ENCODE data around the gene PTPRD. TPM values are rescaled to one million over a fixed set of nuclear protein-coding genes. Genes with fewer than 3 reads are reported as not detected.

PTPRD gene
- total RNA-seq, 1 donor from 2014 or later: 75.7 TPM

GRCh38 chr9:9605681-9606080 is 1007.1 kb downstream of the PTPRD start:
- H3K9ac ChIP-seq (ENCODE audit: low read depth in 1 of 3, low read length in 3 of 3): no peak overlapping the region
- H3K27me3 ChIP-seq (ENCODE audit: control insufficient read depth in 3 of 3, insufficient read depth in 3 of 3, low read length in 3 of 3): no peaks in the 10 kb centered on the region
- H3K4me3 ChIP-seq (ENCODE audit: low read length in 3 of 3): no peak overlapping the region
- H3K27ac ChIP-seq (ENCODE audit: low read depth, low read length): no peak overlapping the region
- no peaks in the 10 kb centered on the region for H3K9me3 ChIP-seq (ENCODE audit: control insufficient read depth in 3 of 3, low read length in 3 of 3)
- no peaks in the 10 kb centered on the region for H3K4me1 ChIP-seq (ENCODE audit: control insufficient read depth in 3 of 3, insufficient read depth in 3 of 3, low read length in 3 of 3)
- no peaks in the 10 kb centered on the region for H3K36me3 ChIP-seq (ENCODE audit: control insufficient read depth in 3 of 3, insufficient read depth in 3 of 3, low read length in 3 of 3)

GRCh38 chr9:9603345-9603744 is 1009.5 kb downstream of the PTPRD start:
- Histone ChIP-seq H3K9me3 (ENCODE audit: control insufficient read depth in 3 of 3, low read length in 3 of 3) (no peaks in the 10 kb centered on the region), H3K27me3 (ENCODE audit: control insufficient read depth in 3 of 3, insufficient read depth in 3 of 3, low read length in 3 of 3) (no peaks in the 10 kb centered on the region), H3K4me1 (ENCODE audit: control insufficient read depth in 3 of 3, insufficient read depth in 3 of 3, low read length in 3 of 3) (no peaks in the 10 kb centered on the region), H3K9ac (ENCODE audit: low read depth in 1 of 3, low read length in 3 of 3) (no peak overlapping the region), H3K4me3 (ENCODE audit: low read length in 3 of 3) (no peak overlapping the region), H3K36me3 (ENCODE audit: control insufficient read depth in 3 of 3, insufficient read depth in 3 of 3, low read length in 3 of 3) (no peaks in the 10 kb centered on the region), H3K27ac (ENCODE audit: low read depth, low read length) (no peak overlapping the region)

- H3K27ac ChIP-seq (ENCODE audit: low read depth, low read length): no peak overlapping the region
- no peaks in the 10 kb centered on the region for H3K4me1 ChIP-seq (ENCODE audit: control insufficient read depth in 3 of 3, insufficient read depth in 3 of 3, low read length in 3 of 3)
- no peak overlapping the region for H3K9ac ChIP-seq (ENCODE audit: low read depth in 1 of 3, low read length in 3 of 3)
- H3K36me3 ChIP-seq (ENCODE audit: control insufficient read depth in 3 of 3, insufficient read depth in 3 of 3, low read length in 3 of 3): no peaks in the 10 kb centered on the region
- no peak overlapping the region for H3K4me3 ChIP-seq (ENCODE audit: low read length in 3 of 3)
- no peaks in the 10 kb centered on the region for H3K27me3 ChIP-seq (ENCODE audit: control insufficient read depth in 3 of 3, insufficient read depth in 3 of 3, low read length in 3 of 3)
- H3K9me3 ChIP-seq (ENCODE audit: control insufficient read depth in 3 of 3, low read length in 3 of 3): no peaks in the 10 kb centered on the region
Observed at GRCh38 chr9:9598723-9599122, 1014.1 kb downstream of the PTPRD start.

- H3K4me1 ChIP-seq (ENCODE audit: control insufficient read depth in 3 of 3, insufficient read depth in 3 of 3, low read length in 3 of 3): no peaks in the 10 kb centered on the region
- no peak overlapping the region for H3K27ac ChIP-seq (ENCODE audit: low read depth, low read length)
- no peak overlapping the region for H3K9ac ChIP-seq (ENCODE audit: low read depth in 1 of 3, low read length in 3 of 3)
- no peaks in the 10 kb centered on the region for H3K9me3 ChIP-seq (ENCODE audit: control insufficient read depth in 3 of 3, low read length in 3 of 3)
- no peaks in the 10 kb centered on the region for H3K27me3 ChIP-seq (ENCODE audit: control insufficient read depth in 3 of 3, insufficient read depth in 3 of 3, low read length in 3 of 3)
- no peaks in the 10 kb centered on the region for H3K36me3 ChIP-seq (ENCODE audit: control insufficient read depth in 3 of 3, insufficient read depth in 3 of 3, low read length in 3 of 3)
- no peak overlapping the region for H3K4me3 ChIP-seq (ENCODE audit: low read length in 3 of 3)
Observed at GRCh38 chr9:9592104-9592503, 1020.7 kb downstream of the PTPRD start.

- Histone ChIP-seq H3K4me1 (ENCODE audit: control insufficient read depth in 3 of 3, insufficient read depth in 3 of 3, low read length in 3 of 3) (no peaks in the 10 kb centered on the region), H3K9ac (ENCODE audit: low read depth in 1 of 3, low read length in 3 of 3) (no peak overlapping the region), H3K36me3 (ENCODE audit: control insufficient read depth in 3 of 3, insufficient read depth in 3 of 3, low read length in 3 of 3) (no peaks in the 10 kb centered on the region), H3K9me3 (ENCODE audit: control insufficient read depth in 3 of 3, low read length in 3 of 3) (no peaks in the 10 kb centered on the region), H3K27ac (ENCODE audit: low read depth, low read length) (no peak overlapping the region), H3K4me3 (ENCODE audit: low read length in 3 of 3) (no peak overlapping the region), H3K27me3 (ENCODE audit: control insufficient read depth in 3 of 3, insufficient read depth in 3 of 3, low read length in 3 of 3) (no peaks in the 10 kb centered on the region)
Observed at GRCh38 chr9:9585920-9586319, 1026.9 kb downstream of the PTPRD start.

- Histone ChIP-seq H3K27ac (ENCODE audit: low read depth, low read length) (no peak overlapping the region), H3K36me3 (ENCODE audit: control insufficient read depth in 3 of 3, insufficient read depth in 3 of 3, low read length in 3 of 3) (no peaks in the 10 kb centered on the region), H3K4me3 (ENCODE audit: low read length in 3 of 3) (no peak overlapping the region), H3K4me1 (ENCODE audit: control insufficient read depth in 3 of 3, insufficient read depth in 3 of 3, low read length in 3 of 3) (no peaks in the 10 kb centered on the region), H3K9ac (ENCODE audit: low read depth in 1 of 3, low read length in 3 of 3) (no peak overlapping the region), H3K27me3 (ENCODE audit: control insufficient read depth in 3 of 3, insufficient read depth in 3 of 3, low read length in 3 of 3) (no peaks in the 10 kb centered on the region), H3K9me3 (ENCODE audit: control insufficient read depth in 3 of 3, low read length in 3 of 3) (no peaks in the 10 kb centered on the region)
Observed at GRCh38 chr9:9574080-9574479, 1038.7 kb downstream of the PTPRD start.

GRCh38 chr9:9565700-9566099 is 1047.1 kb downstream of the PTPRD start:
- no peaks in the 10 kb centered on the region for H3K9me3 ChIP-seq (ENCODE audit: control insufficient read depth in 3 of 3, low read length in 3 of 3)
- H3K4me3 ChIP-seq (ENCODE audit: low read length in 3 of 3): no peak overlapping the region
- no peak overlapping the region for H3K27ac ChIP-seq (ENCODE audit: low read depth, low read length)
- H3K27me3 ChIP-seq (ENCODE audit: control insufficient read depth in 3 of 3, insufficient read depth in 3 of 3, low read length in 3 of 3): no peaks in the 10 kb centered on the region
- H3K9ac ChIP-seq (ENCODE audit: low read depth in 1 of 3, low read length in 3 of 3): no peak overlapping the region
- no peaks in the 10 kb centered on the region for H3K36me3 ChIP-seq (ENCODE audit: control insufficient read depth in 3 of 3, insufficient read depth in 3 of 3, low read length in 3 of 3)
- H3K4me1 ChIP-seq (ENCODE audit: control insufficient read depth in 3 of 3, insufficient read depth in 3 of 3, low read length in 3 of 3): no peaks in the 10 kb centered on the region

GRCh38 chr9:9563817-9564216 is 1049.0 kb downstream of the PTPRD start:
- Histone ChIP-seq H3K9me3 (ENCODE audit: control insufficient read depth in 3 of 3, low read length in 3 of 3) (no peaks in the 10 kb centered on the region), H3K9ac (ENCODE audit: low read depth in 1 of 3, low read length in 3 of 3) (no peak overlapping the region), H3K36me3 (ENCODE audit: control insufficient read depth in 3 of 3, insufficient read depth in 3 of 3, low read length in 3 of 3) (no peaks in the 10 kb centered on the region), H3K27me3 (ENCODE audit: control insufficient read depth in 3 of 3, insufficient read depth in 3 of 3, low read length in 3 of 3) (no peaks in the 10 kb centered on the region), H3K4me1 (ENCODE audit: control insufficient read depth in 3 of 3, insufficient read depth in 3 of 3, low read length in 3 of 3) (no peaks in the 10 kb centered on the region), H3K27ac (ENCODE audit: low read depth, low read length) (no peak overlapping the region), H3K4me3 (ENCODE audit: low read length in 3 of 3) (no peak overlapping the region)

GRCh38 chr9:9560382-9561035 is 1052.3 kb downstream of the PTPRD start:
- Histone ChIP-seq H3K9me3 (ENCODE audit: control insufficient read depth in 3 of 3, low read length in 3 of 3) (no peaks in the 10 kb centered on the region), H3K27me3 (ENCODE audit: control insufficient read depth in 3 of 3, insufficient read depth in 3 of 3, low read length in 3 of 3) (no peaks in the 10 kb centered on the region), H3K4me3 (ENCODE audit: low read length in 3 of 3) (no peak overlapping the region), H3K36me3 (ENCODE audit: control insufficient read depth in 3 of 3, insufficient read depth in 3 of 3, low read length in 3 of 3) (no peaks in the 10 kb centered on the region), H3K9ac (ENCODE audit: low read depth in 1 of 3, low read length in 3 of 3) (no peak overlapping the region), H3K4me1 (ENCODE audit: control insufficient read depth in 3 of 3, insufficient read depth in 3 of 3, low read length in 3 of 3) (no peaks in the 10 kb centered on the region), H3K27ac (ENCODE audit: low read depth, low read length) (no peak overlapping the region)

- no peaks in the 10 kb centered on the region for H3K4me1 ChIP-seq (ENCODE audit: control insufficient read depth in 3 of 3, insufficient read depth in 3 of 3, low read length in 3 of 3)
Observed at GRCh38 chr9:9558907-9559306, 1053.9 kb downstream of the PTPRD start.

More at GRCh38 chr9:9558907-9559306, 1053.9 kb downstream of the PTPRD start:
- Histone ChIP-seq H3K27ac (ENCODE audit: low read depth, low read length) (no peak overlapping the region), H3K9me3 (ENCODE audit: control insufficient read depth in 3 of 3, low read length in 3 of 3) (no peaks in the 10 kb centered on the region), H3K36me3 (ENCODE audit: control insufficient read depth in 3 of 3, insufficient read depth in 3 of 3, low read length in 3 of 3) (no peaks in the 10 kb centered on the region), H3K9ac (ENCODE audit: low read depth in 1 of 3, low read length in 3 of 3) (no peak overlapping the region), H3K27me3 (ENCODE audit: control insufficient read depth in 3 of 3, insufficient read depth in 3 of 3, low read length in 3 of 3) (no peaks in the 10 kb centered on the region), H3K4me3 (ENCODE audit: low read length in 3 of 3) (no peak overlapping the region)
